ENCODE data around the gene GNPAT. TPM values are rescaled to one million over a fixed set of nuclear protein-coding genes. Genes with fewer than 3 reads are reported as not detected.
A peak's percentile ranks its signal among the peaks of the same experiment; 100 is the strongest.

The GNPAT gene
- total RNA-seq, 1 experiment from 2014 or later = 42.8 TPM

DNA sequence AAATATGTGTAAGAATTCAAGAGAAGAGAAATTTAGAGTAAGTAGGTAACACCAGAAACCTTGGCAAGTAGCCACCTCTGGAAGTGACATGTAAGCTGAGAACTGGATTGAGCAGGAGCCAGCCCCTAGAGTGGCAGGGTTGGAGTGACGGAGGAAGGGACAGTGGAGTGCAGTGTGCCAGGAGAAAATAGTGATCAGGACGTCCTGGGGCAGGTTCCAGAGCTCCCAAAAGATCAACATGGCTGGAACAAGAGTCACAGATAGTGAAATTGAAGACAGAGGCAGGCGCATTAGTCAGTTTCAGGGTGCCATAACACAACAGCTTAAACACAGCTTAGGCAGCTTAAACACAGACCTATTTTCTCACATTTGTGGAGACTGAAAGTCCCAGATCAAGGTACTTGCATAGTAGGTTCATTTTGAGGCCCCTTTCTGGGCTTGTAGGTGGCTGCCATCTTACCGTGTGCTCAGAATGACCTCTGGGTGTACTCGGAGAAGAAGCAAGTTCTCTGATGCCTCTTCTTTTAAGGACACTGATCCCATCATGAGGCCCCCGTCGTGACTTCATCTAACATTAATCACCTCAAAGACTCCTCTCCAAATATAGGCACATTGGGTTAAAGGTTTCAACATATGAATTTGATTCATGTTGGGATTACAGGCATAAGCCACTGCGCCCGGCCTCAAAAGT lies 37.2 kb downstream of the GNPAT start:
- Histone ChIP-seq H3K27ac (ENCODE audit: low read depth, low read length) (no peak overlapping the region), H3K9me3 (ENCODE audit: control insufficient read depth in 1 of 2, insufficient read depth in 1 of 2, low read depth in 1 of 2, low read length in 2 of 2) (no peaks in the 10 kb centered on the region), H3K4me1 (ENCODE audit: control insufficient read depth in 1 of 2, insufficient read depth in 2 of 2, low read length in 2 of 2) (peaks cover 9 to 13% of the 10 kb centered on the region in 2 experiments), H3K4me2 (ENCODE audit: low read length) (no peak overlapping the region), H3K36me3 (ENCODE audit: control insufficient read depth in 1 of 2, insufficient read depth in 2 of 2, low read length in 2 of 2) (peaks cover 10 to 11% of the 10 kb centered on the region in 2 experiments; a peak in 2 of 4 replicates), H3K79me2 (ENCODE audit: insufficient read depth, low read length) (no peaks in the 10 kb centered on the region), H2AFZ (ENCODE audit: low read depth, low read length, poor library complexity, severe bottlenecking) (no peak overlapping the region), H4K20me1 (ENCODE audit: insufficient read depth) (no peaks in the 10 kb centered on the region), H3K27me3 (ENCODE audit: insufficient read depth, low read length) (no peaks in the 10 kb centered on the region), H3K4me3 (replicated peaks in 1 of 2; ENCODE audit: low read depth in 1 of 2, low read length in 2 of 2) (no peak overlapping the region), H3K9ac (ENCODE audit: low read length) (no peak overlapping the region), H3K9me2 (ENCODE audit: insufficient read depth) (no peaks in the 10 kb centered on the region)
- intact Hi-C loops (cut with micrococcal nuclease) = no loop called here
- ATAC-seq (peak; percentile 47), DNase-seq (ENCODE audit: low read depth, low spot score) (no peak)
- TF ChIP-seq ZBTB33 (IDR thresholded peaks at IDR 0.05; ENCODE audit: extremely low read depth, insufficient replicate concordance, low read length) = no peak
- no peak for TF ChIP-seq ZFX (IDR thresholded peaks at IDR 0.05)
- no peak for TF ChIP-seq SRF (IDR thresholded peaks at IDR 0.05; ENCODE audit: low read depth)
- peak; percentile 37; the same call in 1 of the 2 replicates for TF ChIP-seq POLR2AphosphoS5 (IDR thresholded peaks at IDR 0.05; ENCODE audit: low read depth, low read length)
- no peak for TF ChIP-seq SP1 (IDR thresholded peaks at IDR 0.05; ENCODE audit: low read depth)
- RAD21 ChIA-PET (ENCODE audit: low non-redundant PET in 1 of 2, low total read pairs in 2 of 2, uncharacterized antibody in 2 of 2, unreplicated experiment in 2 of 2) = no interaction called here
- CTCF ChIA-PET = no interaction called here
- POLR2A ChIA-PET = no interaction called here
- no TSS peak for BruUV-seq (replicated peaks)

DNA sequence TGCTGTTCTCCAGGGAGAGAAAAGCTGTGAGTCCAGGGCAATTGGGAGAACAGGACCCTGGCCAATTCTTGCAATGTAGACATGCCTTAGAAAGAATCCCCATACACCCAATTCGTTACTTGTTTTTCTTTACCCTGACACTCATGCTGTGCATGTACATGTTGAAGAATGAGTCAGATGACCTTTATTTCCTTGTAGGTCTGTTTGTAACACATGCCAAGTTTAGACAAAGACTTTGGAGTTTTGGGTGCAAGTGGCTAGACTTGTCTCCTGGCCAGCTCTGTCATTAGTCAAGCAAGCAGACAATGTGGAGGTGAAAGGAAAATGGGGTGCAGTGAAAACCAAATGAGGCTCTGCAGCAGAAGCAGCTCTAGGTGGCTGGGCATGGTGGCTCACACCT lies 38.1 kb downstream of the GNPAT start:
- TF ChIP-seq FOSL1 (IDR thresholded peaks at IDR 0.05; ENCODE audit: low read depth) (0 out of 2 replicates have a peak, but pooled peaks have one; percentile 14), SIN3A (IDR thresholded peaks at IDR 0.05; ENCODE audit: low read depth) (no peak), SP1 (IDR thresholded peaks at IDR 0.05; ENCODE audit: low read depth) (no peak)
- Histone ChIP-seq H3K9me3 (ENCODE audit: control insufficient read depth in 1 of 2, insufficient read depth in 1 of 2, low read depth in 1 of 2, low read length in 2 of 2) (no peaks in the 10 kb centered on the region), H2AFZ (ENCODE audit: low read depth, low read length, poor library complexity, severe bottlenecking) (no peak overlapping the region), H3K9ac (ENCODE audit: low read length) (no peak overlapping the region), H3K36me3 (ENCODE audit: control insufficient read depth in 1 of 2, insufficient read depth in 2 of 2, low read length in 2 of 2) (peaks cover 6 to 11% of the 10 kb centered on the region in 2 experiments; a peak in 2 of 4 replicates), H3K4me2 (ENCODE audit: low read length) (0 out of 2 replicates have a peak overlapping the region, but pooled peaks have one; percentile 24), H4K20me1 (ENCODE audit: insufficient read depth) (no peaks in the 10 kb centered on the region), H3K79me2 (ENCODE audit: insufficient read depth, low read length) (no peaks in the 10 kb centered on the region), H3K4me1 (ENCODE audit: control insufficient read depth in 1 of 2, insufficient read depth in 2 of 2, low read length in 2 of 2) (peaks cover 9 to 13% of the 10 kb centered on the region in 2 experiments), H3K9me2 (ENCODE audit: insufficient read depth) (no peaks in the 10 kb centered on the region), H3K27ac (ENCODE audit: low read depth, low read length) (no peak overlapping the region), H3K4me3 (replicated peaks in 1 of 2; ENCODE audit: low read depth in 1 of 2, low read length in 2 of 2) (no peak overlapping the region), H3K27me3 (ENCODE audit: insufficient read depth, low read length) (no peaks in the 10 kb centered on the region)
- POLR2A ChIA-PET = no interaction called here
- RAD21 ChIA-PET (ENCODE audit: low non-redundant PET in 1 of 2, low total read pairs in 2 of 2, uncharacterized antibody in 2 of 2, unreplicated experiment in 2 of 2) = no interaction called here
- ATAC-seq (0 out of 2 replicates have a peak, but pooled peaks have one; percentile 17), DNase-seq (ENCODE audit: low read depth, low spot score) (no peak)
- intact Hi-C loops (cut with micrococcal nuclease) = no loop called here
- no TSS peak for BruUV-seq (replicated peaks)
- CTCF ChIA-PET = no interaction called here
